Measurements from ENCODE around the gene CDC25C. TPM values are rescaled to one million over a fixed set of nuclear protein-coding genes. Genes with fewer than 3 reads are reported as not detected.
A peak's percentile ranks its signal among the peaks of the same experiment; 100 is the strongest.
"Not testable (repeated sequence)": the region's sequence is repeated elsewhere in the genome, so short reads cannot be mapped to it uniquely, and the experiment has no call there.

CDC25C gene
- polyA plus RNA-seq, 3 donors: 8.4 to 8.9 (median 8.8) TPM

GRCh38 chr5:138351517-138351916 is 19.9 kb upstream of the CDC25C start:
- no peak for DNase-seq (ENCODE audit: extremely low read depth in 1 of 11, low read depth in 9 of 11, low spot score in 4 of 11)

GRCh38 chr5:138351056-138351455 is 19.5 kb upstream of the CDC25C start:
- no peak for DNase-seq (ENCODE audit: extremely low read depth in 1 of 11, low read depth in 9 of 11, low spot score in 4 of 11)

- no peak for DNase-seq (ENCODE audit: extremely low read depth in 1 of 11, low read depth in 9 of 11, low spot score in 4 of 11)
These were observed 18.9 kb upstream of the CDC25C start for GRCh38 chr5:138350563-138350890.

- DNase-seq (ENCODE audit: extremely low read depth in 1 of 11, low read depth in 9 of 11, low spot score in 4 of 11): no peak
These were observed 18.4 kb upstream of the CDC25C start for GRCh38 chr5:138349852-138350562.

- no peak for DNase-seq (ENCODE audit: extremely low read depth in 1 of 11, low read depth in 9 of 11, low spot score in 4 of 11)
These were observed 15.3 kb upstream of the CDC25C start for GRCh38 chr5:138346889-138347288.

GRCh38 chr5:138344887-138345622 is 13.5 kb upstream of the CDC25C start:
- DNase-seq (ENCODE audit: extremely low read depth in 1 of 11, low read depth in 9 of 11, low spot score in 4 of 11): no peak

GRCh38 chr5:138340008-138340407 is 8.4 kb upstream of the CDC25C start:
- DNase-seq (ENCODE audit: extremely low read depth in 1 of 11, low read depth in 9 of 11, low spot score in 4 of 11): no peak

GRCh38 chr5:138339464-138339863 is 7.9 kb upstream of the CDC25C start:
- DNase-seq (ENCODE audit: extremely low read depth in 1 of 11, low read depth in 9 of 11, low spot score in 4 of 11): no peak

- DNase-seq (ENCODE audit: extremely low read depth in 1 of 11, low read depth in 9 of 11, low spot score in 4 of 11): peak in 2 of 11 donors; percentile 19 to 32
These were observed 7.5 kb upstream of the CDC25C start for GRCh38 chr5:138339091-138339456.

- no peak for DNase-seq (ENCODE audit: extremely low read depth in 1 of 11, low read depth in 9 of 11, low spot score in 4 of 11)
These were observed 6.9 kb upstream of the CDC25C start for GRCh38 chr5:138338411-138339090.

GRCh38 chr5:138337685-138338410 is 6.2 kb upstream of the CDC25C start, which contains the start of gene FAM53C:
TSS of gene FAM53C (plus strand) at chr5:138338266. CDS start at chr5:138341336, 3,070 bp downstream.
- DNase-seq (ENCODE audit: extremely low read depth in 1 of 11, low read depth in 9 of 11, low spot score in 4 of 11): peak; percentile 84 to 97 (median 93)

GRCh38 chr5:138336952-138337684 is 5.5 kb upstream of the CDC25C start:
- peak in 8 of 11 donors; percentile 70 to 94 (median 82) for DNase-seq (ENCODE audit: extremely low read depth in 1 of 11, low read depth in 9 of 11, low spot score in 4 of 11)

GRCh38 chr5:138334867-138335447 is 3.4 kb upstream of the CDC25C start:
- DNase-seq (ENCODE audit: extremely low read depth in 1 of 11, low read depth in 9 of 11, low spot score in 4 of 11): no peak

- no peak for DNase-seq (ENCODE audit: extremely low read depth in 1 of 11, low read depth in 9 of 11, low spot score in 4 of 11)
These were observed 673 bp downstream of the CDC25C start for GRCh38 chr5:138330813-138331448.

GRCh38 chr5:138318211-138318610 is 13.4 kb downstream of the CDC25C start:
- DNase-seq (ENCODE audit: extremely low read depth in 1 of 11, low read depth in 9 of 11, low spot score in 4 of 11): not testable (repeated sequence)

- DNase-seq (ENCODE audit: extremely low read depth in 1 of 11, low read depth in 9 of 11, low spot score in 4 of 11): no peak
These were observed 15.2 kb downstream of the CDC25C start for GRCh38 chr5:138316355-138316754.

- no peak for DNase-seq (ENCODE audit: extremely low read depth in 1 of 11, low read depth in 9 of 11, low spot score in 4 of 11)
These were observed 15.8 kb downstream of the CDC25C start for GRCh38 chr5:138315751-138316278.

GRCh38 chr5:138305797-138306196 is 25.8 kb downstream of the CDC25C start:
- DNase-seq (ENCODE audit: extremely low read depth in 1 of 11, low read depth in 9 of 11, low spot score in 4 of 11): peak in 1 of 11 donors; percentile 5

Measured in renal cortex interstitium (tissue), 11 donors.